Upper lobe of left lung (tissue), 4 donors: ENCODE measurements around the gene TUBG2.

Experiments
- CTCF ChIP-seq, 6 experiments: fragments of 450-650 bp in 4 of 6; fragments of 200-600 bp in 2 of 6; sonication (generic) in 2 of 6; IDR thresholded peaks; one replicate each; pipeline ENCODE4 v1.5.1; 2016 to 2019; ENCODE audit warnings: antibody characterized with exemption in 6 of 6
- POLR2A ChIP-seq, 4 donors: fragments of 450-650 bp; IDR thresholded peaks; one replicate each; pipeline ENCODE4 v1.5.1; 2016 to 2017; ENCODE audit warnings: antibody characterized with exemption in 4 of 4, mild to moderate bottlenecking in 2 of 4
- POLR2AphosphoS5 ChIP-seq, 2 donors: sonication (generic); formaldehyde crosslinking; IDR thresholded peaks; one replicate each; pipeline ENCODE4 v1.5.1; 2017; ENCODE audit warnings: antibody characterized with exemption in 2 of 2

DNA sequence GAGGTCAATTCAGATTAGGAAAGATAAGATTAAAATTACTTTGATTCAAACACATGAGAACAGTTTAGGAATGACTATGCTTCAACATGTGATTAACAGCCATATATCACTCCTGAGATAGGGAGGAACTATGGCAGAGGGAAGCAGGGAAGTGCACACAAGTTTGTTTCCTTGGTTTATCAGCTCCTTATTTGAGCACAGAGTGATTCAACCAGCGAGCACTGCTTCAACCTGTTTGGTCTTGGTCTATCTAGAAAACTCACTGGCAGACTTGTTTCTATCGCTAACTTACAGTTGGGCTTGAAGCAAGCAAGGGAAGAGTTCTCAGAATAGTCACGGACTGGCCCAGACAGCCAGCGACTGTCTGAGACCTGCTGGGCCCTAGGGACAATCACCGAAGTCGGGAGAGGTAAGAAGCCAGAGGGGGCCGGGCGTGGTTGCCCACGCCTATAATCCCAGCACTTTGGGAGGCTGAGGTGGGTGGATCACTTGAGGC, 26.1 kb upstream of the TUBG2 start:
- TF ChIP-seq CTCF (IDR thresholded peaks at IDR 0.05) (no peak), POLR2A (IDR thresholded peaks at IDR 0.05) (no peak), POLR2AphosphoS5 (IDR thresholded peaks at IDR 0.05) (no peak)
